ENCODE data around the gene ACBD4. TPM values are rescaled to one million over a fixed set of nuclear protein-coding genes. Genes with fewer than 3 reads are reported as not detected.

The ACBD4 gene
- total and polyA plus RNA-seq, 10 of the 15 experiments (the other 5 are each of a cell fraction or from before 2014, with no cell fraction given): 0.20 to 13.8 (median 6.9) TPM

DNA sequence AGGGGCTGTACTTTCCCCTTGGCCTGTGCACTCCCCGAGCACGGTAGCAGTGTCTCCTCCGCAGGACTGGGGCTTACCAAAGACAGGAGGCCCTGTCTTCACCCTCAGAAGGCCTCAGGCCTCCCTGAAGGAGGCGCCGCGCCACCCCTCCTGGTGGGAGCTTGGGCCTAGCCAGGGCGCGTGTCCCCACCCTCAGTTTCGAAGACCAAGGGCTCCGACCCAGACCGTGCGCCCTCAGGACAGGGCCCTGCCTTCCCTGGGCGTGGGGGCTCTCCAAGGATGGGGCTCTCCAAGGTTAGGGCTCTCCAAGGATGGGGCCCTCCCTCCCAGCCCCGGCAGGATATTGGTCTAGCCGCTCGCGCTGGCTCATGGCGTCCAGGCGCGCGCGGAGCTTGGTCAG lies 14.9 kb upstream of the ACBD4 start (continued):
- TF ChIP-seq, protein P1, sequence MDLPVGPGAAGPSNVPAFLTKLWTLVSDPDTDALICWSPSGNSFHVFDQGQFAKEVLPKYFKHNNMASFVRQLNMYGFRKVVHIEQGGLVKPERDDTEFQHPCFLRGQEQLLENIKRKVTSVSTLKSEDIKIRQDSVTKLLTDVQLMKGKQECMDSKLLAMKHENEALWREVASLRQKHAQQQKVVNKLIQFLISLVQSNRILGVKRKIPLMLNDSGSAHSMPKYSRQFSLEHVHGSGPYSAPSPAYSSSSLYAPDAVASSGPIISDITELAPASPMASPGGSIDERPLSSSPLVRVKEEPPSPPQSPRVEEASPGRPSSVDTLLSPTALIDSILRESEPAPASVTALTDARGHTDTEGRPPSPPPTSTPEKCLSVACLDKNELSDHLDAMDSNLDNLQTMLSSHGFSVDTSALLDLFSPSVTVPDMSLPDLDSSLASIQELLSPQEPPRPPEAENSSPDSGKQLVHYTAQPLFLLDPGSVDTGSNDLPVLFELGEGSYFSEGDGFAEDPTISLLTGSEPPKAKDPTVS (IDR thresholded peaks at IDR 0.05; ENCODE audit: low read depth, low read length): no peak

DNA sequence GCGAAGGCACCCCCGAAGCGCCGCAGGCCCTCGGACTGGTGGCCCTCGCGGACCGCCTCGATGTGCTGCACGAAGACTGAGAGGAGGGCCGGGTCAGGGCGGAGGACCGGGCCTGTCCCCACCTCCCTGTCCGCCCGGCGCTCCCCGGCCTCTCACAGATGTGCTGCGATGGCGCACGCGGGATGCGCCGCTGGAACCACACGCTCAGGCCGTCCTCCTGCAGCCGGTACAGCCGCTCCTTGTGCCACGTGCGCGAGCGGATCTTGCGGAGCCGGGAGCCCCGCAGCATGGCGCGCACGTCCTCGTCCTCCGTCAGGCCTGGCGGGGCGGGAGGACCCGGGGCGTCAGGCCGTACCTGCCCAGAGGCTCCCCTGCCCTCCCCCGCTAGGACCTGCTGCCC lies 14.4 kb upstream of the ACBD4 start:
- Histone ChIP-seq H3K27ac (ENCODE audit: control insufficient read depth, insufficient read depth) (no peak overlapping the region), H3K9ac (ENCODE audit: control insufficient read depth, insufficient read depth, low read length) (no peak overlapping the region), H3K9me3 (replicated peaks; ENCODE audit: control insufficient read depth, insufficient read depth, low read length) (no peaks in the 10 kb centered on the region), H3K79me2 (ENCODE audit: control insufficient read depth, insufficient read depth, low read length) (no peaks in the 10 kb centered on the region), H4K20me1 (ENCODE audit: control insufficient read depth, insufficient read depth) (no peaks in the 10 kb centered on the region), H2AFZ (ENCODE audit: control insufficient read depth, low read depth, low read length) (no peak overlapping the region), H3K4me2 (ENCODE audit: control insufficient read depth, insufficient read depth) (no peak overlapping the region), H3K4me3 (no peak overlapping the region), H3K36me3 (ENCODE audit: control insufficient read depth in 2 of 2, insufficient read depth in 2 of 2, low read length in 1 of 2) (no peaks in the 10 kb centered on the region), H3K4me1 (ENCODE audit: control insufficient read depth, insufficient read depth, low read length) (no peaks in the 10 kb centered on the region), H3K27me3 (replicated peaks in 1 of 2; ENCODE audit: control insufficient read depth in 2 of 2, insufficient read depth in 2 of 2, low read length in 1 of 2) (no peaks in the 10 kb centered on the region)
- FAIRE-seq: no peak
- 35% methylated on average over 39 of the region's 45 CpGs for WGBS (ENCODE audit: insufficient coverage, insufficient replicate concordance, low lambda C conversion rate, missing lambda C conversion rate)
- no peak for DNase-seq (ENCODE audit: low read depth, low spot score)
- intact Hi-C loops (cut with micrococcal nuclease; ENCODE audit: unreplicated experiment): no loop called here
- ATAC-seq: no peak
- CTCF ChIA-PET: interaction anchor here (1.7 kb wide), 1 partner anchor 201 kb away, joined by 3 read pairs; no protein-coding TSS in a partner anchor
- no TSS peak for BruUV-seq (replicated peaks)
- in situ Hi-C loops (cut with MboI): loop anchor here (10.0 kb wide), 1 partner anchor 346 kb away; no protein-coding TSS in a partner anchor
- POLR2A ChIA-PET: no interaction called here
- RAD21 ChIA-PET (ENCODE audit: unreplicated experiment): no interaction called here
- SMC1A ChIA-PET (ENCODE audit: uncharacterized antibody, unreplicated experiment): no interaction called here
- no peak for TF ChIP-seq CREB1 (IDR thresholded peaks at IDR 0.05; ENCODE audit: low read depth)
- TF ChIP-seq CBX5 (IDR thresholded peaks at IDR 0.05; ENCODE audit: low read depth): no peak
- TF ChIP-seq, protein P2, sequence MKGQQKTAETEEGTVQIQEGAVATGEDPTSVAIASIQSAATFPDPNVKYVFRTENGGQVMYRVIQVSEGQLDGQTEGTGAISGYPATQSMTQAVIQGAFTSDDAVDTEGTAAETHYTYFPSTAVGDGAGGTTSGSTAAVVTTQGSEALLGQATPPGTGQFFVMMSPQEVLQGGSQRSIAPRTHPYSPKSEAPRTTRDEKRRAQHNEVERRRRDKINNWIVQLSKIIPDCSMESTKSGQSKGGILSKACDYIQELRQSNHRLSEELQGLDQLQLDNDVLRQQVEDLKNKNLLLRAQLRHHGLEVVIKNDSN (IDR thresholded peaks at IDR 0.05; ENCODE audit: borderline replicate concordance, extremely low read length, insufficient read depth, low read depth, low read length): no peak
- no peak for TF ChIP-seq NFYB (IDR thresholded peaks at IDR 0.05; ENCODE audit: insufficient read depth, low read depth, low read length)
- TF ChIP-seq, protein P3, sequence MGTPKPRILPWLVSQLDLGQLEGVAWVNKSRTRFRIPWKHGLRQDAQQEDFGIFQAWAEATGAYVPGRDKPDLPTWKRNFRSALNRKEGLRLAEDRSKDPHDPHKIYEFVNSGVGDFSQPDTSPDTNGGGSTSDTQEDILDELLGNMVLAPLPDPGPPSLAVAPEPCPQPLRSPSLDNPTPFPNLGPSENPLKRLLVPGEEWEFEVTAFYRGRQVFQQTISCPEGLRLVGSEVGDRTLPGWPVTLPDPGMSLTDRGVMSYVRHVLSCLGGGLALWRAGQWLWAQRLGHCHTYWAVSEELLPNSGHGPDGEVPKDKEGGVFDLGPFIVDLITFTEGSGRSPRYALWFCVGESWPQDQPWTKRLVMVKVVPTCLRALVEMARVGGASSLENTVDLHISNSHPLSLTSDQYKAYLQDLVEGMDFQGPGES (IDR thresholded peaks at IDR 0.05): no peak
- TF ChIP-seq, protein P4, sequence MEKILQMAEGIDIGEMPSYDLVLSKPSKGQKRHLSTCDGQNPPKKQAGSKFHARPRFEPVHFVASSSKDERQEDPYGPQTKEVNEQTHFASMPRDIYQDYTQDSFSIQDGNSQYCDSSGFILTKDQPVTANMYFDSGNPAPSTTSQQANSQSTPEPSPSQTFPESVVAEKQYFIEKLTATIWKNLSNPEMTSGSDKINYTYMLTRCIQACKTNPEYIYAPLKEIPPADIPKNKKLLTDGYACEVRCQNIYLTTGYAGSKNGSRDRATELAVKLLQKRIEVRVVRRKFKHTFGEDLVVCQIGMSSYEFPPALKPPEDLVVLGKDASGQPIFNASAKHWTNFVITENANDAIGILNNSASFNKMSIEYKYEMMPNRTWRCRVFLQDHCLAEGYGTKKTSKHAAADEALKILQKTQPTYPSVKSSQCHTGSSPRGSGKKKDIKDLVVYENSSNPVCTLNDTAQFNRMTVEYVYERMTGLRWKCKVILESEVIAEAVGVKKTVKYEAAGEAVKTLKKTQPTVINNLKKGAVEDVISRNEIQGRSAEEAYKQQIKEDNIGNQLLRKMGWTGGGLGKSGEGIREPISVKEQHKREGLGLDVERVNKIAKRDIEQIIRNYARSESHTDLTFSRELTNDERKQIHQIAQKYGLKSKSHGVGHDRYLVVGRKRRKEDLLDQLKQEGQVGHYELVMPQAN (conservative IDR thresholded peaks at IDR 0.05): no peak
- TF ChIP-seq MTA2 (IDR thresholded peaks at IDR 0.05; ENCODE audit: low read depth): no peak
- TF ChIP-seq NFYA (IDR thresholded peaks at IDR 0.05; ENCODE audit: borderline replicate concordance, low read depth, low read length): no peak
- TF ChIP-seq RAD21 (IDR thresholded peaks at IDR 0.05; ENCODE audit: insufficient read depth, low read depth, low read length): no peak
- TF ChIP-seq NR2F1 (conservative IDR thresholded peaks at IDR 0.05): no peak
- TF ChIP-seq ZNF274 (IDR thresholded peaks at IDR 0.05; ENCODE audit: insufficient read depth, insufficient read length): no peak
- TF ChIP-seq, protein P5, sequence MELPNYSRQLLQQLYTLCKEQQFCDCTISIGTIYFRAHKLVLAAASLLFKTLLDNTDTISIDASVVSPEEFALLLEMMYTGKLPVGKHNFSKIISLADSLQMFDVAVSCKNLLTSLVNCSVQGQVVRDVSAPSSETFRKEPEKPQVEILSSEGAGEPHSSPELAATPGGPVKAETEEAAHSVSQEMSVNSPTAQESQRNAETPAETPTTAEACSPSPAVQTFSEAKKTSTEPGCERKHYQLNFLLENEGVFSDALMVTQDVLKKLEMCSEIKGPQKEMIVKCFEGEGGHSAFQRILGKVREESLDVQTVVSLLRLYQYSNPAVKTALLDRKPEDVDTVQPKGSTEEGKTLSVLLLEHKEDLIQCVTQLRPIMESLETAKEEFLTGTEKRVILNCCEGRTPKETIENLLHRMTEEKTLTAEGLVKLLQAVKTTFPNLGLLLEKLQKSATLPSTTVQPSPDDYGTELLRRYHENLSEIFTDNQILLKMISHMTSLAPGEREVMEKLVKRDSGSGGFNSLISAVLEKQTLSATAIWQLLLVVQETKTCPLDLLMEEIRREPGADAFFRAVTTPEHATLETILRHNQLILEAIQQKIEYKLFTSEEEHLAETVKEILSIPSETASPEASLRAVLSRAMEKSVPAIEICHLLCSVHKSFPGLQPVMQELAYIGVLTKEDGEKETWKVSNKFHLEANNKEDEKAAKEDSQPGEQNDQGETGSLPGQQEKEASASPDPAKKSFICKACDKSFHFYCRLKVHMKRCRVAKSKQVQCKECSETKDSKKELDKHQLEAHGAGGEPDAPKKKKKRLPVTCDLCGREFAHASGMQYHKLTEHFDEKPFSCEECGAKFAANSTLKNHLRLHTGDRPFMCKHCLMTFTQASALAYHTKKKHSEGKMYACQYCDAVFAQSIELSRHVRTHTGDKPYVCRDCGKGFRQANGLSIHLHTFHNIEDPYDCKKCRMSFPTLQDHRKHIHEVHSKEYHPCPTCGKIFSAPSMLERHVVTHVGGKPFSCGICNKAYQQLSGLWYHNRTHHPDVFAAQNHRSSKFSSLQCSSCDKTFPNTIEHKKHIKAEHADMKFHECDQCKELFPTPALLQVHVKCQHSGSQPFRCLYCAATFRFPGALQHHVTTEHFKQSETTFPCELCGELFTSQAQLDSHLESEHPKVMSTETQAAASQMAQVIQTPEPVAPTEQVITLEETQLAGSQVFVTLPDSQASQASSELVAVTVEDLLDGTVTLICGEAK (IDR thresholded peaks at IDR 0.05; ENCODE audit: borderline replicate concordance): no peak

Measured in GM12878 (cell line).